Cardiac fibroblast (primary cell): ENCODE measurements around the gene TUBE1.

Source experiments
- DNase-seq, 2 donors: peaks; one replicate each; pipeline versions ENCODE4 v3.0.0 to v3.0.0-alpha.2; 2010; ENCODE audit warnings: low read depth in 2 of 2
- H3K4me3 ChIP-seq, 2 donors: replicated peaks in 1 of 2; 1 replicate in 1 of 2; 2 replicates in 1 of 2; pipeline ENCODE4 v1.5.1; 2011; ENCODE audit warnings: low read depth in 2 of 2, low read length in 2 of 2, mild to moderate bottlenecking in 2 of 2, moderate library complexity in 1 of 2
- CTCF ChIP-seq: IDR thresholded peaks from one replicate; pipeline ENCODE4 v1.5.1; 2011; ENCODE audit warnings: low read depth, mild to moderate bottlenecking, low read length, inconsistent platforms

Gene TUBE1

GRCh38 chr6:112034616-112034995, 52.7 kb downstream of the TUBE1 start:
- H3K4me3 ChIP-seq: no peak overlapping the region
- TF ChIP-seq CTCF: no peak
- no peak for DNase-seq

DNA sequence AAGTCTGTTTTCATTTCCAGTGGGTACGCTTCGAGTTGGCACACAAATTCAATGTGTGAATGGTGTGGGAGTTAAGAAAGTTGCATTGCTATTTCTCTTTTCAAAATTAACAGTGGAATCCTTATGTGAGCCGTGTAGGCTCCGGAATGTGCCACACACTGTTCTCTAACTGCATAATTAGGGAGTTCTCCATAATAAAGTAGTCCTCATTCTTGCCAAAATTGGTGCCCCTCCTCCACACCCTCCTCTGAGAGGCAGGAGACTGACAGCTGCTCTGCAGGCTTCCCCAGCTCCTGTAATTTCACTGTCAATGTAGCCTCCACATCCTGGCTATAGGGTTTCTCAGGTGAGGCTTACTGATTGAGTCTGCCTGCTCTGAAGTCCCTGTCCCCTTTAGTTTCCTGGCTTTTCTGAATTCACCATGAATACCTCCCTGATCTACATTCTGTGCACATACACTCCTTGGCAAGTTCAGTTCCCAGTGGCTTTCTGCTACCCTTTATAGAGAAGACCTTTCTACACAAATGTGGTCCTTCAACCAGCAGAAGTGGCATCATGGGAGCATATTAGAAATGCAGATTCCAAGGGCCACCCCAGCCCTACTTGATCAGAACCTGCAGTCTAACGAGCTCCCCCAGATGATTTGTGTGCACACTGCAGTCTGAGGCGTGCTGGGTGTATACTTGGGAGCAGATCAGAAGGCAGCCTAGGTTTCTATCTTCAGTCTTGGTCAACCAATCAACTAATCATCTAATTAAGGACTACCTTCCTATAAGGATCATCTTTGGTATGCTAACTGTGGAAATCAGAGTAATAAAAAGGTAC, 53.3 kb downstream of the TUBE1 start:
- no peak for TF ChIP-seq CTCF

GRCh38 chr6:112032728-112033127, 54.6 kb downstream of the TUBE1 start:
- no peak for DNase-seq
- no peak for TF ChIP-seq CTCF
- no peak overlapping the region for H3K4me3 ChIP-seq

More for the DNA sequence above, 53.3 kb downstream of the TUBE1 start:
- H3K4me3 ChIP-seq: no peak overlapping the region
- no peak for DNase-seq

DNA sequence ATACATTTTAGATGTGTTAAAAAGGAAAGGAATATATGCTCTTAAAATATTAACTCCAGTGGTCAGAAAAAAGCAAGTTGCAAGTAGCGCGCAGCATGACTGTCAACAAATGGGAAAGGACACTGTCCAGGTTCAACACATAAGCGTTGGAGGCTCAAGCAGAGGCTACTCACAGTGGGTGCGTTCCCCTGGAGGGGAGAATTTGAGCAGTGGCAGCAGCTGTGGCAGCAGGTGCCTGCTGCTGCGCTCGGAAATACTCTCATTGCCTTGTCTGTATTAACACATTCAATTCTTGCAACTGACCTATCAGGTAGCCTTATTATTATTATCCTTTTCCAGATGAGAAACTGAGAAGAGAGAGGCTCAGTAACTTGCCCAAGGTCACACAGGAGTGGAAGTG, 55.3 kb downstream of the TUBE1 start:
- no peak for TF ChIP-seq CTCF
- no peak overlapping the region for H3K4me3 ChIP-seq

GRCh38 chr6:112030961-112031660, 56.2 kb downstream of the TUBE1 start:
- H3K4me3 ChIP-seq: no peak overlapping the region
- TF ChIP-seq CTCF: no peak

More for the DNA sequence above, 55.3 kb downstream of the TUBE1 start:
- no peak for DNase-seq

DNA sequence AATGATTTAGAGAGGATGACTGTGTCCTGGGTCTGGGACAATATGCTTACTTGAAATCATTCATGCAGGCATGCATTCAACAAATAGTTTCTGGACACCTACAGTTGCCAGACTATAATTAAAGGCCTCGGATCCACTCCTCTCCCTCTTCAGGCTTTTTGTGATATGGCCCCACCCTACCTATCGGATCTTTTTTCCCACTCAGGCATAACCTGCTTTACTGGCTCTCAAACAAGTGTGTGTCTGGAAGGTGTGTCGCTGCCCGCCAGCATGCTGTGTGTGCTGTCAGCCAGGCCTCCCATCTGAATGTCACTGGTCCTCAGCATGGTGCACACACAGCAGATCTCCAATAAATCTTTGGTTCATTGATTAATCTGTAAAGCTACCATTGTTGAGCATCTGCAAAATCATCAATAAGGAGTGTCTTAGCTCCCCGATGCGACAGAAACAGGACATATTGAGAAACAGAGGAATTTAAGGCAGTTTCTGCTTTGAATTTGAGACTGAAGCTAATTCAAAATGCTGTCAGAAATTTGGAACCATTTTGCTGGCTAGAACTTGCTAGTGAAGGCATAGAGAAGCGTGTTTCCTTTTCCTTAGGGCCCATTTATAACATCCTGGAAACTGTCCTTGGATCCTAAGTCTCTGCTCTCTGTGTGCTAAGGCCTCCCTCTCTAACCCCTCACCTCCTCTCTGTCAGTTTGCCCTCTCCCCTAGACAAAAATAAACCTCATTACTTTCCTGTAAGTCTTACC, 56.9 kb downstream of the TUBE1 start:
- TF ChIP-seq CTCF: no peak
- H3K4me3 ChIP-seq: no peak overlapping the region
- DNase-seq: no peak

More at GRCh38 chr6:112030961-112031660, 56.2 kb downstream of the TUBE1 start:
- no peak for DNase-seq
